Thyroid gland (tissue), 4 donors: Measurements from ENCODE around the gene CDKN2C. TPM values are rescaled to one million over a fixed set of nuclear protein-coding genes. Genes with fewer than 3 reads are reported as not detected.

Source experiments
- DNase-seq, 2 donors: peaks; one replicate each; pipeline ENCODE4 v3.0.0-alpha.2; 2019
- H3K27ac ChIP-seq, 3 donors: fragments of 200-600 bp; sonication (generic); 1 replicate in 2 of 3; 2 replicates in 1 of 3; pipeline ENCODE4 v1.5.1; 2016 to 2019; ENCODE audit warnings: mild to moderate bottlenecking in 1 of 3, moderate library complexity in 1 of 3
- H3K27me3 ChIP-seq: fragments of 200-600 bp; sonication (generic); one replicate; pipeline ENCODE4 v1.5.1; 2019
- H3K36me3 ChIP-seq, 2 donors: fragments of 200-600 bp; sonication (generic); one replicate each; pipeline ENCODE4 v1.5.1; 2016 to 2019
- H3K4me1 ChIP-seq, 2 donors: fragments of 200-600 bp; sonication (generic); one replicate each; pipeline ENCODE4 v1.5.1; 2017 to 2019
- H3K4me3 ChIP-seq, 3 donors: fragments of 200-600 bp; sonication (generic); replicated peaks in 1 of 3; 1 replicate in 2 of 3; 2 replicates in 1 of 3; pipeline ENCODE4 v1.5.1; 2016; ENCODE audit warnings: mild to moderate bottlenecking in 1 of 3
- H3K9me3 ChIP-seq: fragments of 200-600 bp; sonication (generic); one replicate; pipeline ENCODE4 v1.5.1; 2017
- CTCF ChIP-seq, 6 experiments: fragments of 200-600 bp in 3 of 6; fragments of 450-650 bp in 3 of 6; sonication (generic) in 3 of 6; IDR thresholded peaks; one replicate each; pipeline ENCODE4 v1.5.1; 2016 to 2019; ENCODE audit warnings: antibody characterized with exemption in 6 of 6, mild to moderate bottlenecking in 2 of 6, inconsistent platforms in 1 of 6, moderate library complexity in 1 of 6
- POLR2A ChIP-seq, 2 donors: fragments of 450-650 bp; IDR thresholded peaks; one replicate each; pipeline ENCODE4 v1.6.1; 2017; ENCODE audit warnings: antibody characterized with exemption in 2 of 2, mild to moderate bottlenecking in 2 of 2, moderate library complexity in 1 of 2
- WGBS, 2 donors: methylation state at CpG; one replicate each; pipeline ENCODE4 v1.1.5; 2017; 5-methylcytosine and 5-hydroxymethylcytosine counted together
- intact Hi-C: fragments of 100-400 bp; cut with DNase I; formaldehyde crosslinking; loops from one replicate; pipeline ENCODE4 v1.15.1; 2023
- total RNA-seq, 4 donors: library from RNA; depleted of rRNA; stranded (reverse); fragments of >200 nt; gene quantifications; one replicate each; pipeline ENCODE4 v1.2.3, GENCODE V29; 2016

The CDKN2C gene
- total RNA-seq, 4 donors from 2014 or later: 10.3 to 21.6 (median 11.6) TPM

- no peaks in the 10 kb centered on the region for H3K4me1 ChIP-seq
- TF ChIP-seq POLR2A (IDR thresholded peaks at IDR 0.05) (no peak), CTCF (IDR thresholded peaks at IDR 0.05) (no peak)
- H3K27ac ChIP-seq: no peak overlapping the region
- 77 to 81% methylated on average over 4 of the region's 4 CpGs for WGBS, 2 donors
- no peaks in the 10 kb centered on the region for H3K27me3 ChIP-seq
- no peaks in the 10 kb centered on the region for H3K9me3 ChIP-seq
- H3K36me3 ChIP-seq: no peaks in the 10 kb centered on the region
- no peak overlapping the region for H3K4me3 ChIP-seq
- no peak for DNase-seq
- intact Hi-C loops: no loop called here
These were observed 16.6 kb downstream of the CDKN2C start for GRCh38 chr1:50986653-50987052.

- Histone ChIP-seq H3K27ac (no peak overlapping the region), H3K27me3 (no peaks in the 10 kb centered on the region), H3K4me1 (no peaks in the 10 kb centered on the region), H3K36me3 (no peaks in the 10 kb centered on the region), H3K9me3 (no peaks in the 10 kb centered on the region), H3K4me3 (no peak overlapping the region)
- no peak for DNase-seq
- intact Hi-C loops: no loop called here
- TF ChIP-seq POLR2A (IDR thresholded peaks at IDR 0.05): no peak
- 89 to 92% methylated on average over 2 of the region's 2 CpGs for WGBS, 2 donors
These were observed 19.6 kb downstream of the CDKN2C start for GRCh38 chr1:50989694-50990093.

GRCh38 chr1:50992532-50993318 is 22.7 kb downstream of the CDKN2C start:
- H3K4me1 ChIP-seq: no peaks in the 10 kb centered on the region
- no peak for DNase-seq
- WGBS, 2 donors: 88 to 92% methylated on average over 3 of the region's 3 CpGs
- intact Hi-C loops: no loop called here
- no peaks in the 10 kb centered on the region for H3K9me3 ChIP-seq
- no peak overlapping the region for H3K27ac ChIP-seq
- TF ChIP-seq CTCF (IDR thresholded peaks at IDR 0.05): no peak
- no peak overlapping the region for H3K4me3 ChIP-seq
- H3K36me3 ChIP-seq: no peaks in the 10 kb centered on the region
- no peaks in the 10 kb centered on the region for H3K27me3 ChIP-seq

- WGBS, 2 donors: 95 to 97% methylated on average over 3 of the region's 3 CpGs
- H3K4me1 ChIP-seq: no peaks in the 10 kb centered on the region
- intact Hi-C loops: no loop called here
These were observed 23.6 kb downstream of the CDKN2C start for GRCh38 chr1:50993645-50994044.

GRCh38 chr1:50994997-50995396 is 25.0 kb downstream of the CDKN2C start:
- no peak overlapping the region for H3K27ac ChIP-seq
- no peaks in the 10 kb centered on the region for H3K4me1 ChIP-seq
- intact Hi-C loops: no loop called here
- DNase-seq: no peak
- TF ChIP-seq POLR2A (IDR thresholded peaks at IDR 0.05) (no peak), CTCF (IDR thresholded peaks at IDR 0.05) (no peak)
- H3K36me3 ChIP-seq: no peaks in the 10 kb centered on the region
- WGBS, 2 donors: 77 to 78% methylated on average over 4 of the region's 4 CpGs
- no peaks in the 10 kb centered on the region for H3K9me3 ChIP-seq
- H3K4me3 ChIP-seq: no peak overlapping the region
- H3K27me3 ChIP-seq: no peaks in the 10 kb centered on the region

More at GRCh38 chr1:50993645-50994044, 23.6 kb downstream of the CDKN2C start:
- no peak for DNase-seq
- TF ChIP-seq POLR2A (IDR thresholded peaks at IDR 0.05): no peak
- TF ChIP-seq CTCF (IDR thresholded peaks at IDR 0.05): no peak
- no peaks in the 10 kb centered on the region for H3K27me3 ChIP-seq
- no peak overlapping the region for H3K4me3 ChIP-seq
- H3K27ac ChIP-seq: no peak overlapping the region
- H3K9me3 ChIP-seq: no peaks in the 10 kb centered on the region
- H3K36me3 ChIP-seq: no peaks in the 10 kb centered on the region
